B cell (primary cell): Measurements from ENCODE around the gene VEGFA. TPM values are rescaled to one million over a fixed set of nuclear protein-coding genes. Genes with fewer than 3 reads are reported as not detected.
A peak's percentile ranks its signal among the peaks of the same experiment; 100 is the strongest.

Experiments used
- ATAC-seq: fragments of 200-7000 bp; cut with Tn5 transposase; one replicate; pipeline ENCODE4 v1.10.0; 2021; ENCODE audit warnings: low read depth, mild to moderate bottlenecking, moderate number of reproducible peaks, moderate library complexity
- CTCF ChIA-PET: fragments of 350-600 bp; sonication (Branson Sonifier 250); formaldehyde crosslinking; loops from one replicate; lab custom pipeline; 2021; ENCODE audit warnings: antibody characterized with exemption, inconsistent platforms; lab: Charles Lee
- POLR2A ChIA-PET: fragments of 350-600 bp; sonication (Branson Sonifier 250); formaldehyde crosslinking; loops from one replicate; lab custom pipeline; 2021; ENCODE audit warnings: antibody characterized with exemption; lab: Charles Lee
- DNase-seq: peaks from one replicate; pipeline ENCODE4 v3.0.0; 2013
- H2AFZ ChIP-seq: 2 replicates; pipeline ENCODE4 v1.6.1; 2012; ENCODE audit warnings: mild to moderate bottlenecking, low read depth, low read length; ENCODE audit not compliant: insufficient read depth, poor library complexity, severe bottlenecking
- H3K27ac ChIP-seq, 2 donors: 1 replicate in 1 of 2; 2 replicates in 1 of 2; pipeline ENCODE4 v1.5.1; 2012 to 2013; ENCODE audit warnings: low read length in 2 of 2, mild to moderate bottlenecking in 2 of 2, moderate library complexity in 1 of 2
- H3K27me3 ChIP-seq, 4 experiments: fragments of 200-600 bp in 1 of 4; sonication (generic) in 1 of 4; replicated peaks in 1 of 4; 1 replicate in 2 of 4; 2 replicates in 2 of 4; pipeline versions ENCODE4 v1.6.1 to v1.7.0; 2013 to 2016; ENCODE audit warnings: low read length in 3 of 4, mild to moderate bottlenecking in 2 of 4, mixed read lengths in 1 of 4, moderate library complexity in 1 of 4; ENCODE audit not compliant: insufficient read depth in 4 of 4, control insufficient read depth in 3 of 4; ENCODE audit errors: control extremely low read depth in 1 of 4
- H3K36me3 ChIP-seq, 2 experiments: replicated peaks in 1 of 2; 1 replicate in 1 of 2; 2 replicates in 1 of 2; pipeline versions ENCODE4 v1.6.1 to v1.7.1; 2013; ENCODE audit warnings: low read length in 1 of 2; ENCODE audit not compliant: insufficient read depth in 2 of 2, control insufficient read depth in 1 of 2; ENCODE audit errors: control extremely low read depth in 1 of 2, extremely low read depth in 1 of 2
- H3K4me1 ChIP-seq, 2 donors: fragments of 200-600 bp in 1 of 2; sonication (generic) in 1 of 2; 1 replicate in 1 of 2; 2 replicates in 1 of 2; pipeline versions ENCODE4 v1.5.1 to v1.6.1; 2013 to 2017; ENCODE audit warnings: low read length in 2 of 2; ENCODE audit not compliant: control insufficient read depth in 2 of 2, insufficient read depth in 2 of 2
- H3K4me2 ChIP-seq: replicated peaks from 2 replicates; pipeline ENCODE3; 2012; ENCODE audit warnings: mild to moderate bottlenecking, low read depth, low read length; ENCODE audit not compliant: poor library complexity, severe bottlenecking
- H3K4me3 ChIP-seq, 5 experiments: fragments of 200-600 bp in 1 of 5; sonication (generic) in 1 of 5; 1 replicate in 3 of 5; 2 replicates in 2 of 5; pipeline versions ENCODE4 v1.5.1 to v1.7.0; 2011 to 2016; ENCODE audit warnings: low read length in 4 of 5, mild to moderate bottlenecking in 4 of 5, low read depth in 2 of 5, control low read depth in 1 of 5, moderate library complexity in 1 of 5; ENCODE audit not compliant: insufficient read depth in 1 of 5; ENCODE audit errors: control extremely low read depth in 1 of 5, extremely low read depth in 1 of 5
- H3K79me2 ChIP-seq: fragments of 200-600 bp; sonication (generic); one replicate; pipeline ENCODE4 v1.6.0; 2016; ENCODE audit warnings: low read length; ENCODE audit not compliant: control insufficient read depth, insufficient read depth
- H3K9ac ChIP-seq: fragments of 200-600 bp; sonication (generic); 2 replicates; pipeline ENCODE4 v1.6.1; 2017; ENCODE audit warnings: mild to moderate bottlenecking, low read length, moderate library complexity
- H3K9me3 ChIP-seq, 3 donors: one replicate each; pipeline versions ENCODE4 v1.6.1 to v1.7.1; 2013; ENCODE audit warnings: low read length in 2 of 3; ENCODE audit not compliant: control insufficient read depth in 2 of 3, insufficient read depth in 1 of 3; ENCODE audit errors: control extremely low read depth in 1 of 3
- H4K20me1 ChIP-seq: 2 replicates; pipeline ENCODE4 v1.6.0; 2012; ENCODE audit warnings: mild to moderate bottlenecking, low read length; ENCODE audit not compliant: insufficient read depth, control insufficient read depth, poor library complexity, severe bottlenecking
- H3K27ac Mint-ChIP-seq: one replicate; pipeline ENCODE4 v1.8.0; 2021; ENCODE audit warnings: mixed read lengths
- H3K27me3 Mint-ChIP-seq: one replicate; pipeline ENCODE4 v1.8.0; 2021; ENCODE audit warnings: mixed read lengths
- H3K4me1 Mint-ChIP-seq: one replicate; pipeline ENCODE4 v1.8.0; 2021; ENCODE audit warnings: mixed read lengths
- H3K4me3 Mint-ChIP-seq: one replicate; pipeline ENCODE4 v1.8.0; 2021; ENCODE audit warnings: mixed read lengths
- H3K9me3 Mint-ChIP-seq: one replicate; pipeline ENCODE4 v1.8.0; 2022; ENCODE audit warnings: mixed read lengths; ENCODE audit not compliant: insufficient read depth
- EZH2 ChIP-seq: IDR thresholded peaks from 2 replicates; pipeline ENCODE4 v1.6.1; 2012; ENCODE audit warnings: borderline replicate concordance, low read depth, mild to moderate bottlenecking, moderate library complexity, low read length; ENCODE audit not compliant: insufficient read depth, poor library complexity, severe bottlenecking
- WGBS: methylation state at CpG from one replicate; pipeline ENCODE4 v1.1.5; 2013; ENCODE audit warnings: missing lambda C conversion rate; ENCODE audit not compliant: insufficient coverage; 5-methylcytosine and 5-hydroxymethylcytosine counted together
- intact Hi-C: fragments of 100-400 bp; cut with micrococcal nuclease; formaldehyde crosslinking; loops from one replicate; pipeline ENCODE4 v1.10.0; 2022
- polyA plus RNA-seq: library from polyadenylated mRNA; depleted of rRNA; stranded (reverse); fragments of >200 nt; gene quantifications from 2 replicates; pipeline ENCODE4 v1.2.3, GENCODE V29; 2012
- total RNA-seq, 2 donors: library from RNA; stranded (reverse); fragments of 120-200 nt in 1 of 2; gene quantifications; 1 replicate in 1 of 2; 2 replicates in 1 of 2; pipeline versions ENCODE4 v1.2.3 to v1.2.4, GENCODE V29; 2013 to 2022
- TF ChIP-seq, protein P1 (sequence below): fragments of 200-600 bp; IDR thresholded peaks from one replicate; pipeline ENCODE4 v1.8.0; 2022; ENCODE audit warnings: antibody characterized with exemption, mild to moderate bottlenecking

The VEGFA gene
- total and polyA plus RNA-seq, 2 donors (not counting 1 experiment from before 2014, with no cell fraction given) = 3.9 to 6.4 TPM

- H3K9ac ChIP-seq = peak overlapping the region; percentile 6
- Mint-ChIP-seq H3K4me3 (peak overlapping the region; percentile 47), H3K9me3 (no peaks in the 10 kb centered on the region), H3K27me3 (peaks cover 5% of the 10 kb centered on the region), H3K4me1 (peaks cover 27% of the 10 kb centered on the region), H3K27ac (peak overlapping the region; percentile 67)
- ChIA-PET CTCF (interaction anchor here (0.6 to 8.1 kb wide), 18 partner anchors 10 to 435 kb away, joined by 3 to 128 read pairs (median 4); partner anchors contain the start of gene VEGFA), POLR2A (interaction anchor here (0.8 to 1.0 kb wide), 2 partner anchors 10 to 11 kb away, joined by 3 to 4 read pairs; no protein-coding TSS in a partner anchor)
- peak; percentile 89 for DNase-seq
- H3K4me2 ChIP-seq = peak overlapping the region; percentile 66
- H3K27ac ChIP-seq = peak overlapping the region in 1 of 2 donors; percentile 5
- H3K36me3 ChIP-seq = no peaks in the 10 kb centered on the region
- peaks cover 20 to 24% of the 10 kb centered on the region in 2 donors for H3K4me1 ChIP-seq
- H2AFZ ChIP-seq = peak overlapping the region; percentile 54
- H4K20me1 ChIP-seq = no peaks in the 10 kb centered on the region
- ATAC-seq = peak; percentile 76
- H3K9me3 ChIP-seq = peaks cover 0 to 6% (median 4%) of the 10 kb centered on the region in 3 donors
- H3K27me3 ChIP-seq = no peaks in the 10 kb centered on the region
- no peak overlapping the region for H3K4me3 ChIP-seq
- no peak for TF ChIP-seq EZH2
- TF ChIP-seq, protein P1, sequence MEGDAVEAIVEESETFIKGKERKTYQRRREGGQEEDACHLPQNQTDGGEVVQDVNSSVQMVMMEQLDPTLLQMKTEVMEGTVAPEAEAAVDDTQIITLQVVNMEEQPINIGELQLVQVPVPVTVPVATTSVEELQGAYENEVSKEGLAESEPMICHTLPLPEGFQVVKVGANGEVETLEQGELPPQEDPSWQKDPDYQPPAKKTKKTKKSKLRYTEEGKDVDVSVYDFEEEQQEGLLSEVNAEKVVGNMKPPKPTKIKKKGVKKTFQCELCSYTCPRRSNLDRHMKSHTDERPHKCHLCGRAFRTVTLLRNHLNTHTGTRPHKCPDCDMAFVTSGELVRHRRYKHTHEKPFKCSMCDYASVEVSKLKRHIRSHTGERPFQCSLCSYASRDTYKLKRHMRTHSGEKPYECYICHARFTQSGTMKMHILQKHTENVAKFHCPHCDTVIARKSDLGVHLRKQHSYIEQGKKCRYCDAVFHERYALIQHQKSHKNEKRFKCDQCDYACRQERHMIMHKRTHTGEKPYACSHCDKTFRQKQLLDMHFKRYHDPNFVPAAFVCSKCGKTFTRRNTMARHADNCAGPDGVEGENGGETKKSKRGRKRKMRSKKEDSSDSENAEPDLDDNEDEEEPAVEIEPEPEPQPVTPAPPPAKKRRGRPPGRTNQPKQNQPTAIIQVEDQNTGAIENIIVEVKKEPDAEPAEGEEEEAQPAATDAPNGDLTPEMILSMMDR = no peak
- intact Hi-C loops = loop anchor here (1.0 to 5.0 kb wide), 5 partner anchors 32 to 354 kb away; partner anchors contain the start of gene VEGFA
- H3K79me2 ChIP-seq = no peaks in the 10 kb centered on the region
- 3% methylated on average over 15 of the region's 17 CpGs for WGBS
Measured at GRCh38 chr6:43724914-43725642, 44.9 kb upstream of the VEGFA start.
